ENCODE data around the gene MAP3K9. TPM values are rescaled to one million over a fixed set of nuclear protein-coding genes. Genes with fewer than 3 reads are reported as not detected.

Gene MAP3K9
- total RNA-seq, 2 experiments from 2014 or later, result 6.7 to 7.0 TPM

DNA sequence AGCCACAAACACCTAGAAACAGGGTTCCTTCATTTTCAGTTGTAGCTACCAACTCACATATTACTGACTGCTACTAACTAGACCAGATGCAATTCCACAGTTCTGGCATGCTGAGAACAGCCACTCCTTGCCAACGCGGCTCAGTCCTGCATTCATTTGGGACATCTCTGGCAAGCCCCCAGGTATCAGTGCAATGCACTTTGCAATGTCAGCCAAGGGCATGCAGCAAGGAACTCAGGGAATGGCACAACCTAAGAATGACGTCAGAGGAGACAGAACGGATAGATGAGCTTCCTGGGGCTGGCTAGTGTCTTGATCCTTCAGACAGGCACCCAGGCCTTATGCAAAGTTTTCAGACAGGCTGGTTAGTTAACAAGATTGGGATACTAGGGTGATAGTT, 29.6 kb downstream of the MAP3K9 start:
- ATAC-seq (no peak), DNase-seq (no peak)
- ChIA-PET POLR2A (no interaction called here), CTCF (no interaction called here)
- no peak overlapping the region for H3K27ac Mint-ChIP-seq
- no peaks in the 10 kb centered on the region for H3K36me3 Mint-ChIP-seq (ENCODE audit: low read depth)
- H3K4me3 Mint-ChIP-seq, result no peak overlapping the region
- peaks cover 12% of the 10 kb centered on the region for H3K4me1 Mint-ChIP-seq (ENCODE audit: low read depth)
- H3K27me3 Mint-ChIP-seq (ENCODE audit: low read depth), result no peaks in the 10 kb centered on the region
- no peaks in the 10 kb centered on the region for H3K9me3 Mint-ChIP-seq (ENCODE audit: insufficient read depth)

- no peaks in the 10 kb centered on the region for H3K4me1 Mint-ChIP-seq (ENCODE audit: low read depth)
These were observed 33.1 kb downstream of the MAP3K9 start for GRCh38 chr14:70776197-70776596.

GRCh38 chr14:70773182-70773862, 36.0 kb downstream of the MAP3K9 start:
- ATAC-seq (no peak), DNase-seq (no peak)
- Mint-ChIP-seq H3K36me3 (ENCODE audit: low read depth) (no peaks in the 10 kb centered on the region), H3K4me1 (ENCODE audit: low read depth) (no peaks in the 10 kb centered on the region), H3K9me3 (ENCODE audit: insufficient read depth) (no peaks in the 10 kb centered on the region), H3K4me3 (no peak overlapping the region), H3K27me3 (ENCODE audit: low read depth) (no peaks in the 10 kb centered on the region), H3K27ac (no peak overlapping the region)
- ChIA-PET POLR2A (interaction anchor here (0.6 kb wide), 1 partner anchor 187 kb away, joined by 3 read pairs; no protein-coding TSS in a partner anchor), CTCF (interaction anchor here (0.6 kb wide), 1 partner anchor 83 kb away, joined by 3 read pairs; no protein-coding TSS in a partner anchor)

More at GRCh38 chr14:70776197-70776596, 33.1 kb downstream of the MAP3K9 start:
- CTCF ChIA-PET, result no interaction called here
- POLR2A ChIA-PET, result no interaction called here
- Mint-ChIP-seq H3K27me3 (ENCODE audit: low read depth) (no peaks in the 10 kb centered on the region), H3K27ac (no peak overlapping the region), H3K36me3 (ENCODE audit: low read depth) (no peaks in the 10 kb centered on the region), H3K9me3 (ENCODE audit: insufficient read depth) (no peaks in the 10 kb centered on the region), H3K4me3 (no peak overlapping the region)
- no peak for DNase-seq
- no peak for ATAC-seq

- Mint-ChIP-seq H3K4me1 (ENCODE audit: low read depth) (no peaks in the 10 kb centered on the region), H3K27me3 (ENCODE audit: low read depth) (no peaks in the 10 kb centered on the region), H3K4me3 (no peak overlapping the region), H3K36me3 (ENCODE audit: low read depth) (no peaks in the 10 kb centered on the region), H3K9me3 (ENCODE audit: insufficient read depth) (no peaks in the 10 kb centered on the region), H3K27ac (no peak overlapping the region)
- ChIA-PET POLR2A (no interaction called here), CTCF (interaction anchor here (1.1 kb wide), 1 partner anchor 148 kb away, joined by 3 read pairs; no protein-coding TSS in a partner anchor)
- no peak for DNase-seq
- ATAC-seq, result no peak
These were observed 37.5 kb downstream of the MAP3K9 start for GRCh38 chr14:70771781-70772212.

- no peak overlapping the region for H3K27ac Mint-ChIP-seq
- H3K4me3 Mint-ChIP-seq, result no peak overlapping the region
- H3K27me3 Mint-ChIP-seq (ENCODE audit: low read depth), result no peaks in the 10 kb centered on the region
- POLR2A ChIA-PET, result no interaction called here
- no peaks in the 10 kb centered on the region for H3K9me3 Mint-ChIP-seq (ENCODE audit: insufficient read depth)
- H3K36me3 Mint-ChIP-seq (ENCODE audit: low read depth), result no peaks in the 10 kb centered on the region
- ATAC-seq (no peak), DNase-seq (no peak)
- no peaks in the 10 kb centered on the region for H3K4me1 Mint-ChIP-seq (ENCODE audit: low read depth)
- CTCF ChIA-PET, result no interaction called here
These were observed 38.8 kb downstream of the MAP3K9 start for GRCh38 chr14:70770490-70770889.

DNA sequence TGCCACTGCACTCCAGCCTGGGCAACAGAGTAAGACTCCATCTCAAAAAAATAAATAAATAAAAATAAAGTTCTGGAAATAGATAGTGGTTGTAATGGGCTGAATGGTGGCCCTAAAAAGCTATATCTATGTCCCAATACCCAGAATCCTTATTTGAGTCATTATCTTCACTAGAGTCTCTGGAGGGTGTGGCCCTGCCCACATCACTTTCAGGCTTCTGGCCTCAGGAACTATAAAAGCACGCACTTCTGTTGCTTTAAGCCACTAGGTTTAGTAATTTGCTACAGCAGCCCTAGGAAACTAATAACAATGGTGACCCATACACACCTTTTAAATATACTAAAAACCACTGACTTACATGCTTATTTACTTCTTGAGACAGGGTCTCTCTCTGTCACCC, 49.9 kb downstream of the MAP3K9 start:
- no peak overlapping the region for H3K4me3 Mint-ChIP-seq
- ChIA-PET CTCF (interaction anchor here (1.1 kb wide), 1 partner anchor 58 kb away, joined by 3 read pairs; no protein-coding TSS in a partner anchor), POLR2A (no interaction called here)
- ATAC-seq (no peak), DNase-seq (no peak)
- H3K27ac Mint-ChIP-seq, result no peak overlapping the region
- no peaks in the 10 kb centered on the region for H3K27me3 Mint-ChIP-seq (ENCODE audit: low read depth)
- peaks cover 3% of the 10 kb centered on the region for H3K36me3 Mint-ChIP-seq (ENCODE audit: low read depth)
- no peaks in the 10 kb centered on the region for H3K9me3 Mint-ChIP-seq (ENCODE audit: insufficient read depth)
- H3K4me1 Mint-ChIP-seq (ENCODE audit: low read depth), result no peaks in the 10 kb centered on the region

- ChIA-PET POLR2A (no interaction called here), CTCF (interaction anchor here (1.5 kb wide), 1 partner anchor 62 kb away, joined by 4 read pairs; no protein-coding TSS in a partner anchor)
- no peak overlapping the region for H3K4me3 Mint-ChIP-seq
- DNase-seq (no peak), ATAC-seq (no peak)
- H3K4me1 Mint-ChIP-seq (ENCODE audit: low read depth), result no peaks in the 10 kb centered on the region
- peaks cover 3% of the 10 kb centered on the region for H3K36me3 Mint-ChIP-seq (ENCODE audit: low read depth)
- H3K27ac Mint-ChIP-seq, result no peak overlapping the region
- no peaks in the 10 kb centered on the region for H3K9me3 Mint-ChIP-seq (ENCODE audit: insufficient read depth)
- no peaks in the 10 kb centered on the region for H3K27me3 Mint-ChIP-seq (ENCODE audit: low read depth)
These were observed 53.7 kb downstream of the MAP3K9 start for GRCh38 chr14:70755655-70756054.

DNA sequence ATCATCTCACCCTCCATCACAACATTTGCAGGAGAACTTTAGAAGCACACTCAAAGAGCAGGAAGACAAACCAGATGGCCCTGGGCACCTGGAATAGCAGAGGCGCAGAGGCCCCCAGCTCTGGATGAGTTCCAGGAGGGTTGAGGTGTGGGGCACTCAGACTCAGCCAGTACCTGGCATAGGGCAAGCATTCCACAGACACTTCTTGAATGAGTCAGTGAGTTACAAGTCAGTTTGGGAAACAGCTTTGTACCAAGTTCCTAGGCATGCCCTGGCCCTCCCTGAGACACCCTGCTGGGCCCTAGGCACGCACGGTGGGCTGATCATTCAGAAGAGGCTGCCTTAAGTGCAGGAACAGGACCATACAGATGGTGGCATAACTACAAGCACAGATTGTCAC, 54.3 kb downstream of the MAP3K9 start:
- CTCF ChIA-PET, result interaction anchor here (1.5 kb wide), 1 partner anchor 62 kb away, joined by 4 read pairs; no protein-coding TSS in a partner anchor
- Mint-ChIP-seq H3K36me3 (ENCODE audit: low read depth) (peaks cover 3% of the 10 kb centered on the region), H3K9me3 (ENCODE audit: insufficient read depth) (no peaks in the 10 kb centered on the region), H3K27ac (no peak overlapping the region), H3K27me3 (ENCODE audit: low read depth) (no peaks in the 10 kb centered on the region), H3K4me3 (no peak overlapping the region), H3K4me1 (ENCODE audit: low read depth) (no peaks in the 10 kb centered on the region)
- no peak for ATAC-seq
- DNase-seq, result no peak
- POLR2A ChIA-PET, result no interaction called here

DNA sequence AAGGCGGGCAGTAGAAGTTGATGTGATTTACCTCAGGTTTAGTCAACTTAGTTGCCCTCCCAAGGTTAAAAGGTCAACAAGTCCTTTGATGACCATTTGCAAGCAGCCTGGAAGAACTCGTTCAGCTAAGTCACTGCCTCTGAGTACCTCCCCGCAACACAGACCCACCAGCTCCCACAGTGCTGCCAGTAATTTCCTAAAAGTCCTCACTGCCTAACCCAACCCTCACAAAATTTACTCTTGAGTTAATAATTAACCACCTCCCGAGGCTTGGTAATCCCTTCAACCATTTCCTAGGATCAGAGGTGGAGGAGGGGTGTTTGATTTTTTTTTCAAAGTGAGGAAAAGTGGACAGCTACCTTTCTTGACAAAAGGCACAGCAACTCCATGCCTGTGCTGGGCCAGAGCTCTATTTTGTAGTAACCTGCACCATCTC, 55.8 kb downstream of the MAP3K9 start:
- H3K9me3 Mint-ChIP-seq (ENCODE audit: insufficient read depth), result no peaks in the 10 kb centered on the region
- DNase-seq (no peak), ATAC-seq (no peak)
- H3K36me3 Mint-ChIP-seq (ENCODE audit: low read depth), result peaks cover 4% of the 10 kb centered on the region
- no peaks in the 10 kb centered on the region for H3K4me1 Mint-ChIP-seq (ENCODE audit: low read depth)
- ChIA-PET CTCF (interaction anchor here (0.7 to 1.4 kb wide), 2 partner anchors 16 to 65 kb away, joined by 3 read pairs; no protein-coding TSS in a partner anchor), POLR2A (no interaction called here)
- H3K4me3 Mint-ChIP-seq, result no peak overlapping the region
- H3K27ac Mint-ChIP-seq, result no peak overlapping the region
- no peaks in the 10 kb centered on the region for H3K27me3 Mint-ChIP-seq (ENCODE audit: low read depth)

DNA sequence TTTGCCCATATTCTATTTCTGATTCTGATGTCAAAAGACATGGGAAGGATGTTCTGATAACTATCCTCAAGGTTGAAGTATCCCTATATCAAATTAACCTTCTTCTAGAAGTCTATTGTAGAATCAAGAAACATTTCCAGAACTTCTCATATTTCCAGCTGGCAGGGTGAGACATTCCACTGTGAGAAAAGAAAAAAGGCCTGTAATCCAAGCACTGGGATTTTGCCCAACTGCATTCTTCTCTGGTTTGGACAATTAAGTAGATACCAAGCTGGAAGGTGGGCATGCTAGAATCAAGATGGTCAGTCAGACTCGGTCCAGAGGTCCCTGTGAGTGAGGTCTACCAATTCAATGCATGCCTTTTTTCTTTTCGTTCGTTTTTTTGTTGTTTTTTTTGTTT, 60.9 kb downstream of the MAP3K9 start:
- Mint-ChIP-seq H3K27ac (no peak overlapping the region), H3K4me1 (ENCODE audit: low read depth) (no peaks in the 10 kb centered on the region), H3K36me3 (ENCODE audit: low read depth) (peaks cover 16% of the 10 kb centered on the region), H3K4me3 (no peak overlapping the region), H3K9me3 (ENCODE audit: insufficient read depth) (peaks cover 5% of the 10 kb centered on the region), H3K27me3 (ENCODE audit: low read depth) (no peaks in the 10 kb centered on the region)
- ChIA-PET CTCF (no interaction called here), POLR2A (no interaction called here)
- DNase-seq (no peak), ATAC-seq (no peak)

DNA sequence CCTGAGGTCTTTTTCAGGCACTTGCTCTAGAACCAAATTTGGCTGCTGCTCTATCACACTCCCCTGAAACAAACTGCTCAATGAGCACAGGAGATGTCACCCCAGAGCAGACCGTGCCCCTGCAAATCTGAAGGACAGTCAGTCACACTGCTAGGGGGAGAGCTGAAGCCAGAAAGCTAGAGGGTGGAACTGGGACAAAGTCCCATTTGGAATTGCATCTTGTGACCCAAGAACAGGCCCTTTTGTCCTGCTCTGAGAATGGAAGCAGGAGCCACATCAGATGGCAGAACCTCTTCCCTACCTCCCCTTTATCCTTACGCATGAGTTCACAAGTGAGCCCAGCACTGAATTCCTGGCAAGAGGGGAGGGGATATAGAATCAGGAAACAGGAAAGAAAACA, 64.7 kb downstream of the MAP3K9 start:
- Mint-ChIP-seq H3K27ac (no peak overlapping the region), H3K9me3 (ENCODE audit: insufficient read depth) (peaks cover 5% of the 10 kb centered on the region), H3K27me3 (ENCODE audit: low read depth) (no peaks in the 10 kb centered on the region), H3K4me3 (no peak overlapping the region), H3K4me1 (ENCODE audit: low read depth) (no peaks in the 10 kb centered on the region), H3K36me3 (ENCODE audit: low read depth) (peaks cover 18% of the 10 kb centered on the region)
- CTCF ChIA-PET, result interaction anchor here (1.3 kb wide), 1 partner anchor 11 kb away, joined by 3 read pairs; no protein-coding TSS in a partner anchor
- ATAC-seq (no peak), DNase-seq (no peak)
- POLR2A ChIA-PET, result no interaction called here

- ChIA-PET POLR2A (interaction anchor here (0.6 kb wide), 1 partner anchor 12 kb away, joined by 3 read pairs; no protein-coding TSS in a partner anchor), CTCF (interaction anchor here (0.9 kb wide), 1 partner anchor 76 kb away, joined by 3 read pairs; no protein-coding TSS in a partner anchor)
- Mint-ChIP-seq H3K27ac (no peak overlapping the region), H3K27me3 (ENCODE audit: low read depth) (no peaks in the 10 kb centered on the region), H3K4me3 (no peak overlapping the region), H3K36me3 (ENCODE audit: low read depth) (peaks cover 6% of the 10 kb centered on the region), H3K4me1 (ENCODE audit: low read depth) (no peaks in the 10 kb centered on the region), H3K9me3 (ENCODE audit: insufficient read depth) (peaks cover under 1% of the 10 kb centered on the region)
- no peak for DNase-seq
- ATAC-seq, result no peak
These were observed 67.0 kb downstream of the MAP3K9 start for GRCh38 chr14:70742316-70742715.
